ENCODE measurements around the gene TSPO2.

GRCh38 chr6:41092421-41093140 lies 50.3 kb downstream of the TSPO2 start:
- TF ChIP-seq USF2 (IDR thresholded peaks at IDR 0.05; ENCODE audit: low read length), result no peak
- TF ChIP-seq CHD2 (IDR thresholded peaks at IDR 0.05; ENCODE audit: low read length), result no peak
- TF ChIP-seq RXRA (IDR thresholded peaks at IDR 0.05; ENCODE audit: insufficient read depth, low read depth, low read length), result no peak
- no peak for TF ChIP-seq ZNF274 (IDR thresholded peaks at IDR 0.05; ENCODE audit: borderline replicate concordance, extremely low read depth, low read length)
- TF ChIP-seq CTCF (IDR thresholded peaks at IDR 0.05; ENCODE audit: control extremely low read depth in 1 of 3, insufficient read depth in 1 of 3, low read depth in 1 of 3, low read length in 3 of 3), result peak in 2 of 3 experiments; percentile 5 to 6; a peak in 2 of 4 replicates
- no peak for TF ChIP-seq JUND (IDR thresholded peaks at IDR 0.05; ENCODE audit: low read length)

Data from H1 (cell line).